Fibroblast of the conjunctiva (primary cell): ENCODE data around the gene LATS2.
A peak's percentile ranks its signal among the peaks of the same experiment; 100 is the strongest.
"Not testable (repeated sequence)": the region's sequence is repeated elsewhere in the genome, so short reads cannot be mapped to it uniquely, and the experiment has no call there.

Experiments
- DNase-seq: peaks from one replicate; pipeline ENCODE4 v3.0.0-alpha.2; 2010; ENCODE audit warnings: low read depth

The LATS2 gene

DNA sequence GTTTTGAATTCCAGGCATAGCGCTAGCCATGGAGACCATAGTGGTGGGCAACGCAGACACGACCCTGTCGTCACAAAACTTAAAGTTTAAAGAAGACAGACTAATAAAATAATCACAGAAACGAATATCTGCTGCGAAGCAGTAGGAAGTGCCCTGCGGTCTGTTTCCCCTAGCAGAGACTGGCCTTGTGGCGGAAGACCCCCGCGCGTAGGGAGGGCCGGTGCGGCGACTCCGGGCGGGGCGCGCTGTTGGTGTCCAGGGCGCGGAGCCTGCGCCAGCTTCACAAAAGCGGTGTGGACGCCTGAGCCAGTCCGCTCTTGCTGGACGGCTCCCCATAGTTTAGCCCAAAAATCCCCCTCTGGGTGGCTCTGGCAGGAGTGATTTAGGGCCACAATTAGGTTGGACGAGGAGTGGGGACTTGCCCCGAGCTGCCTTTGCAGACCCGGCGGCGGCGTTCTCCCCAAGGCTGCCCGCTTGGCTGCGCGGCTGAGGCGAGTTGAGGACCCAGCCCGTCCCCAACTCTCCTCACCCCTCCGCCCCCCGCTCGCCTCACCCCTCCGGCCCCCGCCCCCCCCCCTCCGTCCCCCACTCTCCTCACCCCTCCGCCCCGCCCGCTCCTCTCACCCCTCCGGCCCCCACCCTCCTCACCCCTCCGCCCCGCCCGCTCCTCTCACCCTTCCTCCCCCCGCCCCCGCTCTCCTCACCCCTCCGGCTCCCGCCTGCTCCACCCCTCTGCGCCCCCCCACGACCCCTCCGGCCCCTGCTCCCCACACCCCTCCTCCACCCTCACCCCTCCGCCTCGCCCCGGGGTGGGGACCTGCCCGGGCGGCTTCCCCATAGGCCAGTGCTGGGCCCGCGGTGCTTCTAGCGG, 14.2 kb upstream of the LATS2 start:
- no peak for DNase-seq

DNA sequence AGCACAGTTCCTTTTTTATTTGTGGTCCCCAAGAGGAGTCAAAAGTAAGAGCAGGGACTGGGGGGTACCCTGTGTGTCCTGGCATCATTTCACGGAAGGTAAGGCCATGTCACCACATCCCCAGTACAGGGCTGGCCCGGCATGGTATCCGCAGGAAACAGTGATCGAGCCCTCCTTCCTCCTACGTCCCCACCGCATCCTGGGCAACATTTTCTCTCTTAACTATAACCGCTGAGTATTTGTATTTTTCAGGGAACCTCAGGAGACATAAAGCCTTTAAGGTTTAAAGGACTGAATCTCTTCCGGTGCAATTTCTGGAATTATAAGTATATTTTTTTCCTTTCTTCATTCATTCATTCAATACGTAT, 13.6 kb upstream of the LATS2 start:
- DNase-seq: no peak

DNA sequence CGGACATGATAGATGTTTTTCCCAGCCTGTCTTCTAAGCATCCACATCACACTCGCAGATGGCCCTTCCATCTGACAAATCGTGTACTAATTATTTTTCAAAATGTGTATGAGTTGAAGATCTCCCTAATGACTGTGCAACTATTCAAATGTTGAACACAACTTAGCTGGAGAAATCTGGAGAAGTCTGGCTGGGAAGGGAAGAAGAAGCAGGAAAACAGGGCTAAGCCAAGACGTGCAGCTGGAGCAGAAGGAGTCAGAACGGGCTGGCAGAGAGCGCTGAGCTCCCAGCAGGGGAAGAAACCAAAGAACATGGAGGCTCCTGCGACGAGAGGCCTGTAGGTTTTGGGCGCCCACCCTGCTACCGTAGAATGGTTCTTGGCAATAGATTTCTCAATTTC, 13.2 kb upstream of the LATS2 start:
- DNase-seq: no peak

DNA sequence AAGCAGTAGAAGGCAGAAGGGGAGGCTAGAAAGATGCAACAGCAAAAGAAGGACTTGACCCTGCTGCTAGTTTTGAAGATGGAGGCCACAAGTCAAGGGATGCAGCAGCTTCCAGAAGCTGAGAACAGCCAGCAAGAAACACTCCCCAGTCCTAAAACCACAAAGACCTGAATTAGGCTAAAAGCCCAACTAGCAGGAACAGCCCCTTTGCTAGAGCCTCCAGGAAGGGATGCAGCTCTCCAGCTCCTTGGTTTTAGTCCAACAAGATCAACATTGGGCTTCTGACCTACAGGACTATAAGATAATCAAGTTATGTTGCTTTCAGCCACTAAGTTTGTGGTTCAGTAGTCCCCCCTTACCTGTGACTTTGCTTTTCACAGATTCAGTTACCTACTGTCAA, 10.5 kb upstream of the LATS2 start:
- no peak for DNase-seq

DNA sequence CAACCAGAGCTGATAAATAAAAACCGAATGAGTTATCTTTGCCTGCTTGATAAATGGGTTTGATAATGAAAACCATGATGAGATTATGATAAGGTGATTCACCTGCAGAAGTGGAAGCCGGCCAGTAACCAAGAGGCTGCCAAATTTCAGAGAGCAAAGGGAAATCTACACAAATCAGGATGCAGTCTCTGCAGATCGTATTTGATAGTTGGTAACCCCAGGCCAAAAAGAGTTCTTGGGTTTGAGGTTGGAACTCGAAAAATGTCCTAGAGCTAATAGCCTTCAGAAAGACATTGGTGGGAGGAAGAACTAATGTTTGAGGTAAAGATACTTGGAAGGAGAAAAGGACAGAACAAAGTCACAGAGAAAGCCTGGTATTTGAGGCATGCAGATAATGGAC, 9.6 kb upstream of the LATS2 start:
- DNase-seq: no peak

DNA sequence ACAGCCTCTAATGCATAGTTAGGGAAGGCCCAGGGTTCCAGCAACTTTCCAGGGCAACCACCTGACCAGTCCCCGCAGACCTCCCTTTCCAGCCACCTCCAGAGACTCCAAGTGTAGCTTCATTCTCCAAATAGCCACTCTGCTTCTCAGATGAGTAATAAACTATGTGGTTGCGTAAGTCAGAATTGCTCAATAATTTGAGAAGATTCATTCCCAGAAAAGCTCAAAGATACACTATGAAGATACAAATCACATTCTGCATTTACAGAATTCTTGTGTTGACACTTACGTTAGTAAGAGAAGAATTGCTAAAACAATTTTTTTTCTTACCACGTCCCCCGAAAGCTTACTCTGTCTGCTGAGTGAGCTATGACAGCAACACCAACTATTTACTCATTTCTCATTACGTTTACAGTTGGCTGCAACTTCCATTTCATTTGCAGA, 8.2 kb upstream of the LATS2 start:
- peak; percentile 81 for DNase-seq

DNA sequence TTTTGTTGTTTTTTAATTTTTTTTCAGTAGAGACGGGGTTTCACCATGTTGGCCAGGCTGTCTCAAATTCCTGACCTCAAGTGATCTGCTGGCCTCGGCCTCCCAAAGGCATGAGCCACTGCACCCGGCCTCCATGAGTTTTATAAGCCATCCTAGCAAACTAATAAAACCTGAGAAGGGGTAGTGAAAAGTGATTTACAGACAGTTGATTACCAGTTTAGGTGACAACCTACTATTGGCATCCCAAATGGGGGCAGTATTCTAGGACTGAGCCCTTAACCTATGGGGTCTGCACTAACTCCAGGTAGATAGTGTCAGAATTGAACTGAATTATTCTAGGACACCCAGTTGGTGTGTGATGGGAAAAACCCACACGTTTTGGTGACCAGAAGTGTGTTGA, 6.5 kb upstream of the LATS2 start:
- no peak for DNase-seq

DNA sequence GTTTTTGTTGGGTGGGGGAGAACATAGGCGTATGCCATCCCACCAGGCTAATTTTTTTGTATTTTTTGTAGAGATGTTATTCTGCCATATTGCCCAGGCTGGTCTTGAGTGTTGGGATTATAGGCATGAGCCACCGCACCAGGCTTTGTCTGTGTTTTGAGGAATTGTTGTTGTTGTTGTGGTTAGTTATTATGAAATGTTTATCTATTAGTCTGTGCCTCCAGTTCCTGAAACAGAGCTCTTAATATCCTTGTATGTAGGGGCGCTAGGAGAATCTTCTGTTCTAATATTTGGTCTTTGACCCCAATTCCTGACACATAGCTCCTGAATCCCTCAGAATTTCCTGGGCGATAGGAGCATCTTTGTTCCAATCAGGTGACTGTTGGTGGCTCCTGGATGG, 5.6 kb upstream of the LATS2 start:
- DNase-seq: no peak

DNA sequence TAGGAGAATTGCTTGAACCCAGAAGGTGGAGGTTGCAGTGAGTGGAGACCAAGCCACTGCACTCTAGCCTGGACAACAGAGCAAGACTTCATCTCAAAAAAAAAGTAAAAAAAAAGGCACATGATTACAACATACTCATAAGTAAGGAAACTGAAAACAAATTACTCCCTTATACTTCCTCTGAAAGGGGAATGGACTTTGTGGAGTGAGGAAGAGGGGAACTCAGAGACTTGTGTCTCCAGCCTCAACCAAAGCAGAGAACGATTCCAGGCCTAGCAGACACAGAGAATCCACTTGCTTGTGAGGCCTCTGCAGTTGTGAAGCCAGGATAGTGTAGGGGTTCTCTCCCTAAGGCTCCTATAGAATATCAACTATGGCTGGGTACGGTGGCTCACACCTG, 4.3 kb upstream of the LATS2 start:
- no peak for DNase-seq

DNA sequence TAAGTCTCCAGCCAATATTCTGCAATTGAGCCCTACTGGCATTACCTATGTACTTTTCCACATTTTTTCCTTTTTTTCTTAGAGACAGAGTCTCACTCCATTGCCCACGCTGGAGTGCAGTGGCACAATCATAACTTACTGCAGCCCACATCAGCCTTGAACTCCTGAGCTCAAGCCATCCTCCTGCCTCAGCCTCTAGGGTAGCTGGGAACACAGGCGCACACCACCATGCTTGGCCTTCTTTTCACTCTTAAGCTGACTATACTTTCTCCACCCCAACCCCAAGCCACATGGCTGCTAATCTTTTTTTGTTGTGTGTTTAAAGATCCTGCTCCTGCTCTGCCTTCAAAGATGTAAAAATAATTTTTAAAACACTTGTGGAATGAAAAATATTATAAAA, 1.6 kb upstream of the LATS2 start:
- no peak for DNase-seq

DNA sequence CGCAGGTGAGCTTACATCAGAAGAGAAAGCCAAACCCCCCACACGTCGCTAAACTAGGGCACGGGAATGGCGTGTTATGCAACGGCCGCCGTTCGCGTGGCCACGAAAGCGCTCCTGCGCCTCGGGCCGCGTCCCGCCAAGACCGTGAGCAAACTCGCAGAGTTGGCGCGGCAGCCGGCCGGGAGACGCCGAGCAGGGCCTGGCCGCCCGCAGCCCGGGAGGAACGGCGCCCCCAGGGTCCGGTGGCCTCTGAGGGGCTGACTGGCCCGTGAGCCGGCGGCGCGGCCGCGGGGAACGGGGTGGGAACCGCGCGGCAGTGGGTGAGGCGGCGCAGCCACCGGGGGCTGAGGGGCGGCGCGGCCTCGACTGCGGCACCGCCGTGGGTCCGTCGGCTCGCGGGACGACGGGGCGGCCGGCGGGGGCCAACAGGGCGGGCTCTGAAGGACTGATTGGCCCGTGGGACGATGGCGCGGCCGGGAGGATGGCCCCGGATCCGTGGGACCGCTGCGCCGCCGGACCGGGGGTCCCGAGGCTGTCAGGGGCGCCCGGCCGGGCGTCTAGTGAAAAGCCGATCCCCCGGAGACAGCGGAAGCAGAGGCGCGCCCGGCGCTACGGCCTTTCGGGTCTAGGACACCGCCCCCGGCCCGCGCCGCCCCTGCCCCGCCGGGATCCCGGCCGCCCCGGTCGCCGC, 903 bp downstream of the LATS2 start:
- DNase-seq: no peak

DNA sequence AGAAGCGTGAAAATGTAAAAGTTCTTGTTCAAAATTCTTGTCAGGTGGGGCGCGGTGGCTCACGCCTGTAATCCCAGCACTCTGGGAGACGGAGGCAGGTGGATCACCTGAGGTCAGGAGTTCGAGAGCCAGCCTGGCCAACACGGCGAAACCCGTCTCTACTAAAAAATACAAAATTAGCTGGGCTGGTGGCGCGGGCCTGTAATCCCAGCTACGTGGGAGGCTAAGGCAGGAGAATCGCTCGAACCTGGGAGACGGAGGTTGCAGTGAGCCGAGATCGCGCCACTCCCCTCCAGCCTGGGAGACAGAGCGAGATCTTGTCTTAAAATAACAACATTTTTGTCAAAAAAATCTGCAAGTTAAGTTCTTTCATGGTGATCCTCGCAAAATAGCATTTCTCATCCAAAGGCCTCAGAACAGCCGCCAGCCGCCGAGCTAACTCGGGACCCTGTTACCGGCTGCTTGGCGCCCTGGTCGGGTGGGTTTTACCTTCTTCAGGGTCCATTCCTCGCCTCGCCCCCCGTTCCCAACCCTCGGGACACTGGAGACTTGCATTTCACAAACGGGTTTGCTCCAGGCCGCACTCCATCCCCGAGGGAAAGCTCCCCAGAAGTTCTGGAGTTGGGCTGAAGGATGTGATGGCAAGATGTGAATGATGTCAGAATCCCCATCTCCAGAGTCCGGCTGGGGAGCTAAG, 1.6 kb downstream of the LATS2 start:
- DNase-seq: no peak

DNA sequence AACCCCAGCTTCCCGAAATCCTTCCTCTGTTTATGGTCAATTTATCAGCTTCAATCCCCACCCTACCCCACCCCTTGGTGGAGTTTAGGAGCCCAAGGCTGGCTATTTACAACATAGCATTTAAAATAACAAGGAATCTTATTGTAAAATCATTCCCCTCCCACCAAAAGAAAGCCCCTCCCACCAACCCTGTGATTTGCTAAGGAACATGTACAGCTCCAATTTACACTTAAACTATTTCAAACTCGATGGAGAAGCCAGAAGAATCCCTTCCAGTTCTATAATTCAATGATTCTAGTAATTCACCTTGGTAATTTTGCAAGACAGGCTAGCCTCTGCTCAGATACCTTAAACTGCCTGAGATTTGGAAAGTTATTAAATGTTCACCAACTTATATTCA, 3.0 kb downstream of the LATS2 start:
- DNase-seq: no peak

DNA sequence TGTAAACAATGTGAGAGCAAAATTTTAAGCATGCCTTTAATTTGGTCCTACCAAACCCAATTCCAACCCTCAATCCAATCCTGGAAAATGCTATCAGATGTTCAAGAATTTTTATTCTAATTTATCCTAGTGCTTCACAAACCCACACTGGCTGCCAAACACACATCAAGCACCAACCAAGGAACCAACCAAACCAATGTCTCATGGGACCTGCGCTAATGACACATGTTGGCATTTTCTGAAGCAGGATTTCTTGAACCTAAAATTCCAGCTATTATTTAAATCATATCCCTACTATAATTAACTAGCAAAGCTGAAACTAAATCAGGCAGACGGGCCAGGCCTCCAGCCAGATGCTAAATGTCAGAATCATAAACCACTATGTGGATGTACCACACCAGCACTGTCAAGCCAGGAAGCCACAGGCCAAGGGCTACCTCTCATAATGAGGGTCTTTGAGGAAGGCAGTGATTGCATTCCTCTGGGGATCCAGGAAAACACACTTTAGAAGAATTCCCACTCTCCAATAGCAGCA, 5.8 kb downstream of the LATS2 start:
- DNase-seq: no peak

DNA sequence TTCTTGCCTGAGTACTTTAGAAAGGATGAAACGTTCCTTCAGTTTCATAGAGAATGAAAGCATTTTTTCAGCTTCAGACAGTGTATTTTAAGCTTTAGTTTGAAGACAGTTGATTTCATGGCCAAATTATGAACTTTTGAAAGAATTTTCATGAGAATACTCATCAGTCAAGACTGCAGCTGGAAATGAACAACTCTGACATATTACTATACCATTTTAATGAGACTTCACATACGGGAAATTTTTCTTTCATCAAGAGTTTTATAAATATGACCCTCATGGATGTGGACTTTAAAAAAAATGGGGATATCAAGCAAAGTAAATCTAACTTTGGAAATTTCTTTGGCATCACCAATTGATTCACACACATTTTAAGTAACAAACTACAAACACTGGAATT, 6.4 kb downstream of the LATS2 start:
- DNase-seq: no peak

DNA sequence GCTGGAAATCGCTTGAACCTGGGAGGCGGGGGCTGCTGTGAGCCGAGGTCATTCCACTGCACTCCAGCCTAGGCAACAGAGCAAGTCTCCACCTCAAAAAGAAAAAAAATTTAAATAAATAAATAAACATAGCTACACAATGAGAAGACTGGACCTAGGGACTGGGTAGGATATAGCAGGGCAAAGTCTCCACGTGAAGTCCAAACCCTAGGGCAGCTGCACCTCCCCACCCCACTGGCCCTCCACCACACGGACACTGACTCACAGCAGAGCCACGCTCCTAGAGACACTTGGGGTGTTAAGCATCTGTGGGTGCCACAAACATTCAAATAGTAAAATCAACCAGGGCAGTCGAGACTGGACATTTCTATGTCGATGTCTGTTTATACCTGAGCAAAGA, 7.1 kb downstream of the LATS2 start:
- no peak for DNase-seq

DNA sequence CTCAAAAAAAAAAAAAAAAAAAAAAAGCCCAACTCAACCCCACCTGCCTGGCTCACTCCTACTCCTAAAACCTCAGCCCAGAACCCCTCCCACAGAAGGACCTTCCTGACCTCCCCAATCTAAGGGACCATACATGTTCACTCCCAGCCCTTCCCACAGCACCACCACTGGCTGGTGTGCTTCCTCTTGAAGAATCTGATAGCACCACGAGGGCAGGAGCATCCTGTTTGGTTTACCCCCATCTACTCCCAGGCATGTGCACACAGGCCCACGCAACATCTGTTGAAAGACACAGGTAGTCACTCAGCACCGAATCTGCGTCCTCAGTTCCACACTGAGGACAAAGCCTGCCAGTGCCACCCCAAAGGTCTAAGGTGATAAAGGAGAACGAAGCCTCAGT, 8.2 kb downstream of the LATS2 start:
- DNase-seq: no peak

DNA sequence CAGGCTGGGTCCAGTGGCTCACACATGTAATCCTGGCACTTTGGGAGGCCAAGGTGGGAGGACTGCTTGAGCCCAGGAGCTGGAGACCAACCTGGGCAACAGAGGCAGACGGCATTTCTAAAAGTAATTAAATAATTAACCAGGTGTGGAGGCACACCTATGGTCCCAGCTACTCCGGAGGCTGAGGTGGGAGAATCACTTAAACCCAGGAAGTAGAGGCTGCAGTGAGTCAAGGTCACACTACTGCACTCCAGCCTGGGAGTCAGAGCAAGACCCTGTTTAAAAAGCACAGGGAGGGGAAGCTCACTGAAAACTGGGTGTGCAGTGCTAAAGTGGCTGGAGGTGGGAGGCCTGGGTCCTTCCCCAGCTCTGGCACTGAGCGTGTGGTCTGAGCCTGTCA, 9.7 kb downstream of the LATS2 start:
- no peak for DNase-seq

DNA sequence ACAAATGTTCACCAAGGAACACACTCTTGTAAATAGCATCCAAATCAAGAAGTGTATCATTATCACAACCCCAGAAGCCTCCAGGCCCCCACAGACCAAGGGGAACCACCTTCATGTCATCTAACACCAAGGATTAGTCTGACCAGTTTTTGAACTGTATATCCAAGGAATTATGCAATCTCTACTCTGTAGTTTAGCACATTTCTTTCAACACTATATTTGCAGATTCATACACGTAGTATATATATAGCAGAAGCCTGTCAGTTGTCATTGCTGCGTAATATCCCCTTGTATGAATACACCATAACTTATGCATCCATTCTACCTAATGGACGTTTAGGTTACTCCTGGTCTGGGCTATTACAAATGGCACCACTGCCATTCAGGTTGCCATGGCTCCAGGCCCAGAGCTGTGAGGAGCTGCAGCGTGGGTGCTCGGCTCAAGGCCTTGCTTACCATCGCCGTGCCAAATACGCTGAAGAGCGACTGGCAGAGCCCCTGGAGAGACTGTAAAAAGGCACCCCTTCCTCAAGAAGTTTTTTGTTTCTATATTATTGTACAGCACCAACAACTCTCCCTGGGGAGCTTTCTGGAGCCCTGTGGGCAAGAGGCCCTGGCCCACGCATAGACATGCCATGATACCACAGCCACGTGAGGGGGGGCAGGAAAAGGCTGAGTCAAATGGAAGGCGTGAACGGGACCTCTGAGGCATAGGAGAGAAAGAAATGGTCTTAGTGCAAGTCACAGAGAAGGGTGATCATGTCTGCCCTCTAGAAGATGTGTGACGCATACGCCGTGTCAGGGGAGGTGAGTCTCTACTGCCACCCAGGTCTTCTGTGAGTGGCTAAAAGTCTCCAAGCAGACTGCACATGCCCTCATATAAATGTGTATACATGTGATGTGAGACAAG, 10.8 kb downstream of the LATS2 start:
- no peak for DNase-seq

DNA sequence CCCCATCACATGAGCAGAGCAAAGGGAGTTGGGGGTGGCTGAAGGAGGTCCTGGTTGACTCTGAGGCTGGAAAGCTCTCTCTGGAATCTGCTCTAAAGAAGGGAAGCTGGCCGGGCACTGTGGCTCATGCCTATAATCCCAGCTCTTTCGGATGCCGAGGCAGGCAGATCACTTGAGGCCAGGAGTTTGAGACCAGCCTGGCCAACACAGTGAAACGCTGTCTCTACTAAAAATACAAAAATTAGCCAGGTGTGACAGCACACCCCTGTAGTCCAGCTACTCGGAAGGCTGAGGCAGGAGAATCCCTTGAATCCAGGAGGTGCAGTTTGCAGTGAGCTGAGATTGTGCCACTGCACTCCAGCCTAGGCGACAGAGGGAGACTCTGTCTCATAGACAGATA, 11.7 kb downstream of the LATS2 start:
- DNase-seq: not testable (repeated sequence)

DNA sequence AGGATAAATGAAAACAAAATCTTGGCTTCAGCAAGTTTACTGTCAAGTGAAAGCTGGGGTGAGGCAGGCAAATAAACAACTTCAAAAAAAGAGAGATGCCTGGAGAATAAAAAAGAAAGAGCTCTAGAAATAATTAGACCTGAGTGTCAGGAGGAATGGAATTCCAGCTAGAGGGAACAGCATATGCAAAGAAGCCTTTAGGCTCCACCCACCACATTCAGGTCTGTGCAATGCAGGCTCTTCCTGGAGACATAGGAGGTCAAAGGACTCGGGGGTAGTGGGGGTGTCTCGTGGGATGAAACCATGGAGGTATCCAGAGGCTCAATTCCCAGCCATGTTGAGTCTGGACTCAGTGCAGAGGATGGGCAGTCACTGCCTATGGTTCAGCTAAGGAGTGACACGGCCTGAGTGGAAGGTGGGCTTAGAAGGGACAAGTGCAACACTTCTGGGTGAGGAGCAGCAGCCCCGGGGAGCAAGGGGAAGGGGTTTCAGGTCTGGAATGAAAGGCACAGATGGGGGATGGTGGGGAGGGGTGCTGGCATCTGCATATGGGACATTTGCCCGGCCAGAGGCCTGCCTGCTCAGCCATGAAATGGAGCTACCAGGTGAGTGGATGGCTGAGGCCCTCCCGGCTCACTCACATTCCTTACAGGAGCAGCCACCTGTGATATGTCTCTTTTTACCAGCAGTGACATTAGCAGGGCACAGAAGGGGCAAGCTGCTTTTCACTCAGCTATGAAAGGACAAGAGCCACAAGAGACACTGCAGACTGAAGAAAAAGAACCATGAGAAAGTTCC, 12.3 kb downstream of the LATS2 start:
- DNase-seq: no peak
